Esophagus squamous epithelium (tissue), 5 donors: ENCODE results near the gene DTX1. TPM values are rescaled to one million over a fixed set of nuclear protein-coding genes. Genes with fewer than 3 reads are reported as not detected.

Source experiments
- DNase-seq: peaks from one replicate; lab custom pipeline; 2025; lab: John Stamatoyannopoulos, UW
- H3K27ac ChIP-seq, 4 donors: fragments of 200-600 bp; sonication (generic); one replicate each; pipeline ENCODE4 v1.5.1; 2016 to 2019; ENCODE audit warnings: mild to moderate bottlenecking in 1 of 4
- H3K27me3 ChIP-seq, 4 donors: fragments of 200-600 bp; sonication (generic); 1 replicate in 3 of 4; 2 replicates in 1 of 4; pipeline versions ENCODE4 v1.5.1 to v1.6.0; 2017 to 2021; ENCODE audit warnings: antibody characterized with exemption in 1 of 4
- H3K36me3 ChIP-seq, 3 donors: fragments of 200-600 bp; sonication (generic); one replicate each; pipeline ENCODE4 v1.5.1; 2016 to 2019
- H3K4me1 ChIP-seq, 3 donors: fragments of 200-600 bp; sonication (generic); one replicate each; pipeline ENCODE4 v1.5.1; 2017 to 2019
- H3K4me3 ChIP-seq, 4 donors: fragments of 200-600 bp; sonication (generic); 1 replicate in 3 of 4; 2 replicates in 1 of 4; pipeline ENCODE4 v1.5.1; 2016 to 2019; ENCODE audit warnings: mild to moderate bottlenecking in 2 of 4, moderate library complexity in 1 of 4
- H3K9me3 ChIP-seq, 3 donors: fragments of 200-600 bp; sonication (generic); one replicate each; pipeline ENCODE4 v1.5.1; 2016 to 2019
- POLR2A ChIP-seq, 4 donors: fragments of 450-650 bp; IDR thresholded peaks; one replicate each; pipeline ENCODE4 v1.6.1; 2017; ENCODE audit warnings: antibody characterized with exemption in 4 of 4, mild to moderate bottlenecking in 4 of 4, moderate library complexity in 3 of 4
- WGBS, 2 donors: methylation state at CpG; one replicate each; pipeline ENCODE4 v1.1.5; 2018; 5-methylcytosine and 5-hydroxymethylcytosine counted together
- intact Hi-C: fragments of 100-400 bp; cut with DNase I; formaldehyde crosslinking; loops from one replicate; pipeline ENCODE4 v1.15.0; 2022
- total RNA-seq, 4 donors: library from RNA; depleted of rRNA; stranded (reverse); fragments of >200 nt; gene quantifications; one replicate each; pipeline ENCODE4 v1.1.0, GENCODE V29; 2016
- TF ChIP-seq, protein P1 (sequence below), 6 experiments: fragments of 450-650 bp in 4 of 6; fragments of 200-600 bp in 2 of 6; sonication (generic) in 2 of 6; IDR thresholded peaks; one replicate each; pipeline ENCODE4 v1.5.1; 2016 to 2019; ENCODE audit warnings: antibody characterized with exemption in 6 of 6, mild to moderate bottlenecking in 4 of 6, moderate library complexity in 4 of 6
- donor health status: DM: yes; HTN: yes; CAD: no.

The DTX1 gene
- total RNA-seq, 4 donors from 2014 or later: 0.49 to 4.8 (median 1.8) TPM

GRCh38 chr12:113142886-113143332 lies 86.4 kb downstream of the DTX1 start:
- H3K27me3 ChIP-seq: peaks cover 0 to 3% (median 0%) of the 10 kb centered on the region in 4 donors
- TF ChIP-seq, protein P1, sequence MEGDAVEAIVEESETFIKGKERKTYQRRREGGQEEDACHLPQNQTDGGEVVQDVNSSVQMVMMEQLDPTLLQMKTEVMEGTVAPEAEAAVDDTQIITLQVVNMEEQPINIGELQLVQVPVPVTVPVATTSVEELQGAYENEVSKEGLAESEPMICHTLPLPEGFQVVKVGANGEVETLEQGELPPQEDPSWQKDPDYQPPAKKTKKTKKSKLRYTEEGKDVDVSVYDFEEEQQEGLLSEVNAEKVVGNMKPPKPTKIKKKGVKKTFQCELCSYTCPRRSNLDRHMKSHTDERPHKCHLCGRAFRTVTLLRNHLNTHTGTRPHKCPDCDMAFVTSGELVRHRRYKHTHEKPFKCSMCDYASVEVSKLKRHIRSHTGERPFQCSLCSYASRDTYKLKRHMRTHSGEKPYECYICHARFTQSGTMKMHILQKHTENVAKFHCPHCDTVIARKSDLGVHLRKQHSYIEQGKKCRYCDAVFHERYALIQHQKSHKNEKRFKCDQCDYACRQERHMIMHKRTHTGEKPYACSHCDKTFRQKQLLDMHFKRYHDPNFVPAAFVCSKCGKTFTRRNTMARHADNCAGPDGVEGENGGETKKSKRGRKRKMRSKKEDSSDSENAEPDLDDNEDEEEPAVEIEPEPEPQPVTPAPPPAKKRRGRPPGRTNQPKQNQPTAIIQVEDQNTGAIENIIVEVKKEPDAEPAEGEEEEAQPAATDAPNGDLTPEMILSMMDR (IDR thresholded peaks at IDR 0.05): no peak
- TF ChIP-seq POLR2A (IDR thresholded peaks at IDR 0.05): no peak
- intact Hi-C loops: no loop called here
- H3K27ac ChIP-seq: peak overlapping the region in 1 of 4 donors; percentile 61
- DNase-seq: no peak
- H3K4me1 ChIP-seq: peaks cover 0 to 16% (median 0%) of the 10 kb centered on the region in 3 donors
- H3K36me3 ChIP-seq: no peaks in the 10 kb centered on the region
- no peak overlapping the region for H3K4me3 ChIP-seq
- no peaks in the 10 kb centered on the region for H3K9me3 ChIP-seq
- WGBS, 2 donors: 30 to 78% methylated on average over 1 to 4 of the region's 5 CpGs

DNA sequence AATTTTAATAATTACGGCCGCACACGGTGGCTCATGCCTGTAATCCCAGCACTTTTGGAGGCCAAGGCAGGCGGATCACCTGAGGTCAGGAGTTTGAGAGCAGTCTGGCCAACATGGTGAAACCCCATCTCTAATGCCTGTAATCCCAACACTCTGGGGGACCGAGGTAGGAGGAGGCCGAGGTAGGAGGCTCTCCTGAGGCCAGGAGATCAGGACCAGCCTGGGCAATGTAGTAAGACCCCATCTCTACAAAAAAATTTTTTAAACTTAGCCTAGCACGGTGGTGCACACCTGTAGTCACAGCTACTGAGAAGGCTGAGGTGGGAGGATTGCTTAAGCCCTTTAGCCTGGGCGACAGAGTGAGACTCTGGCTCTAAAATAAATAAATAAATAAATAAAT lies 87.4 kb downstream of the DTX1 start:
- H3K4me1 ChIP-seq: peaks cover 0 to 11% (median 0%) of the 10 kb centered on the region in 3 donors
- no peak overlapping the region for H3K4me3 ChIP-seq
- no peaks in the 10 kb centered on the region for H3K9me3 ChIP-seq
- TF ChIP-seq, protein P1 (IDR thresholded peaks at IDR 0.05): no peak
- TF ChIP-seq POLR2A (IDR thresholded peaks at IDR 0.05): no peak
- H3K36me3 ChIP-seq: no peaks in the 10 kb centered on the region
- intact Hi-C loops: no loop called here
- DNase-seq: no peak
- H3K27ac ChIP-seq: no peak overlapping the region
- H3K27me3 ChIP-seq: peaks cover 0 to 3% (median 0%) of the 10 kb centered on the region in 4 donors
- 87 to 88% methylated on average over 6 to 8 of the region's 8 CpGs for WGBS, 2 donors

DNA sequence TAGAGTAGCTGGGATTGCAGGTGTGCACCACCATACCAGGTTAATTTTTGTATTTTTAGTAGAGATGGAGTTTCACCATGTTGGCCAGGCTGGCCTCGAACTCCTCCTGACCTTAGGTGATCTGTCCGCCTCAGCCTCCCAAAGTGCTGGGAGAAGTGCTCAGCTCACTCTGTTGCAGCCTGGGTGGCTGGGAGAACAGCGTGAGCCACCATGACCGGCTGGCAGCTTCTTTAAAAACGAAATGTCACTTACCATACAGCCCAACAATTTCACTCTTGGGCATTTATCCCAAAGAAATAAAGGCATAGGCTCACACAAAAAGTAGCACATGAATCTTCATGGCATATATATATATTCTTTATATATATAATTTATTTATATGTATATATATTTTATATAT lies 88.3 kb downstream of the DTX1 start:
- intact Hi-C loops: no loop called here
- H3K27ac ChIP-seq: no peak overlapping the region
- WGBS, 2 donors: 65 to 77% methylated on average over 5 of the region's 5 CpGs
- H3K9me3 ChIP-seq: no peaks in the 10 kb centered on the region
- no peak overlapping the region for H3K4me3 ChIP-seq
- peaks cover 0 to 20% (median 6%) of the 10 kb centered on the region in 3 donors for H3K4me1 ChIP-seq
- no peak for DNase-seq
- TF ChIP-seq POLR2A (IDR thresholded peaks at IDR 0.05): no peak
- TF ChIP-seq, protein P1 (IDR thresholded peaks at IDR 0.05): no peak
- peaks cover 0 to 3% (median 0%) of the 10 kb centered on the region in 4 donors for H3K27me3 ChIP-seq
- no peaks in the 10 kb centered on the region for H3K36me3 ChIP-seq

DNA sequence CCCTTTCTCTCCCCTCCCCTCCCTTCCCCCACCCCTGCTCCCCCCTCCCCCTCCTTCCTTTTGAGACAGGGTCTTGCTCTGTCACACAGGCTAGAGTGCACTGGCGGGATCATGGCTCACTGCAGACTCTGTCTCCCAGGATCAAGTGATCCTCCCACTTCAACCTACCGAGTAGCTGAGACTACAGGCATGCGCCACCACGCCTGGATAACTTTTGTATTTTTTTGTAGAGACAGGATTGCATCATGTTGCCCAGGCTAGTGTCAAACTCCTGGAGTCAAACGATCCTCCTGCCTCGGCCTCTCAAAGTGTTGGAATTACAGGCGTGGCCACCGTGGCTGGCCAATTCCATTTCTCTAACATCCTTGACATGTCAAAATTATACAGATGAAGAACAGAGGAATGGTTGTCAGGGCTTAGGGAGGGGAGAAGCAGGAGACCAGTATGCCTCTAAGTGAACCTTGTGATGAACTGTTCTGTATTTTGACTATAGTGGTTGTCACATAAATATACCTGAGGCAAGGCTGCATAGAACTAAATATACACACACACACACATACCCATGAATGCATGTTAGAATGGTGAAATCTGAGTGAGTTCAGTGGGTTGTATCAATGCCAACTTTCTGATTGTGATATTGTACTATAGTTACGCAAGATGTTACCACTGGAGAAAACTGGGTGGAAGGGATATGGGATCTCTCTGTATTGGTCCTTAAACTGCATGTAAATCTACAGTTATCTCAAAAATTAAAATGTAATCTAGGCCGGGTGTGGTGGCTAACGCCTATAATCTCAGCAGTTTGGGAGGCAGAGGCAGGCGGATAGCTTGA lies 89.4 kb downstream of the DTX1 start:
- no peaks in the 10 kb centered on the region for H3K9me3 ChIP-seq
- TF ChIP-seq POLR2A (IDR thresholded peaks at IDR 0.05): no peak
- TF ChIP-seq, protein P1 (IDR thresholded peaks at IDR 0.05): no peak
- intact Hi-C loops: no loop called here
- H3K27ac ChIP-seq: no peak overlapping the region
- 68 to 73% methylated on average over 12 of the region's 12 CpGs for whole genome bisulfite sequencing, 2 donors
- H3K36me3 ChIP-seq: no peaks in the 10 kb centered on the region
- DNase-seq: no peak
- peaks cover 0 to 13% (median 0%) of the 10 kb centered on the region in 4 donors for H3K27me3 ChIP-seq
- no peak overlapping the region for H3K4me3 ChIP-seq
- peaks cover 0 to 24% (median 9%) of the 10 kb centered on the region in 3 donors for H3K4me1 ChIP-seq

- no peak for DNase-seq
- no peaks in the 10 kb centered on the region for H3K9me3 ChIP-seq
- intact Hi-C loops: no loop called here
- TF ChIP-seq, protein P1 (IDR thresholded peaks at IDR 0.05): no peak
- no peak for TF ChIP-seq POLR2A (IDR thresholded peaks at IDR 0.05)
- H3K36me3 ChIP-seq: no peaks in the 10 kb centered on the region
- peaks cover 0 to 19% (median 9%) of the 10 kb centered on the region in 3 donors for H3K4me1 ChIP-seq
- WGBS, 2 donors: 66 to 83% methylated on average over 2 of the region's 2 CpGs
- no peak overlapping the region for H3K27ac ChIP-seq
- no peak overlapping the region for H3K4me3 ChIP-seq
- peaks cover 0 to 24% (median 0%) of the 10 kb centered on the region in 4 donors for H3K27me3 ChIP-seq
These were observed 90.5 kb downstream of the DTX1 start for GRCh38 chr12:113146999-113147398.
